ENCODE measurements around the gene IGFALS.
"Not testable (repeated sequence)": the region's sequence is repeated elsewhere in the genome, so short reads cannot be mapped to it uniquely, and the experiment has no call there.

Gene IGFALS

GRCh38 chr16:1817716-1818115, 24.2 kb upstream of the IGFALS start:
- DNase-seq = no peak

- no peak for DNase-seq
Measured at GRCh38 chr16:1817276-1817589, 23.7 kb upstream of the IGFALS start.

- no peak for DNase-seq
Measured at GRCh38 chr16:1816396-1817275, 23.1 kb upstream of the IGFALS start.

- no peak for DNase-seq
Measured at GRCh38 chr16:1815461-1815860, 22.0 kb upstream of the IGFALS start.

- no peak for DNase-seq
Measured at GRCh38 chr16:1812732-1813163, 19.2 kb upstream of the IGFALS start.

- no peak for DNase-seq
Measured at GRCh38 chr16:1810536-1810935, 17.0 kb upstream of the IGFALS start.

- no peak for DNase-seq
Measured at GRCh38 chr16:1810106-1810505, 16.6 kb upstream of the IGFALS start.

- DNase-seq = no peak
Measured at GRCh38 chr16:1809281-1809801, 15.8 kb upstream of the IGFALS start.

GRCh38 chr16:1808691-1809090, 15.2 kb upstream of the IGFALS start:
- DNase-seq = no peak

- DNase-seq = no peak
Measured at GRCh38 chr16:1807626-1808025, 14.1 kb upstream of the IGFALS start.

GRCh38 chr16:1800701-1801100, 7.2 kb upstream of the IGFALS start:
- DNase-seq = no peak

- not testable (repeated sequence) for DNase-seq
Measured at GRCh38 chr16:1799263-1799662, 5.8 kb upstream of the IGFALS start.

GRCh38 chr16:1794908-1795666, 1.6 kb upstream of the IGFALS start:
- no peak for DNase-seq

GRCh38 chr16:1794221-1794871, 841 bp upstream of the IGFALS start:
- DNase-seq = no peak

- DNase-seq = no peak
Measured at GRCh38 chr16:1792836-1793577, 498 bp downstream of the IGFALS start.

- DNase-seq = no peak
Measured at GRCh38 chr16:1791943-1792812, 1.3 kb downstream of the IGFALS start.

GRCh38 chr16:1791256-1791942, 2.1 kb downstream of the IGFALS start:
- no peak for DNase-seq

- no peak for DNase-seq
Measured at GRCh38 chr16:1790611-1791255, 2.8 kb downstream of the IGFALS start.

GRCh38 chr16:1790261-1790610, 3.3 kb downstream of the IGFALS start:
- DNase-seq = no peak

- no peak for DNase-seq
Measured at GRCh38 chr16:1789643-1790045, 3.9 kb downstream of the IGFALS start.

GRCh38 chr16:1788708-1789100, 4.8 kb downstream of the IGFALS start:
- no peak for DNase-seq
